Measurements from ENCODE around the gene TM4SF1.

The TM4SF1 gene, protein sequence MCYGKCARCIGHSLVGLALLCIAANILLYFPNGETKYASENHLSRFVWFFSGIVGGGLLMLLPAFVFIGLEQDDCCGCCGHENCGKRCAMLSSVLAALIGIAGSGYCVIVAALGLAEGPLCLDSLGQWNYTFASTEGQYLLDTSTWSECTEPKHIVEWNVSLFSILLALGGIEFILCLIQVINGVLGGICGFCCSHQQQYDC

DNA sequence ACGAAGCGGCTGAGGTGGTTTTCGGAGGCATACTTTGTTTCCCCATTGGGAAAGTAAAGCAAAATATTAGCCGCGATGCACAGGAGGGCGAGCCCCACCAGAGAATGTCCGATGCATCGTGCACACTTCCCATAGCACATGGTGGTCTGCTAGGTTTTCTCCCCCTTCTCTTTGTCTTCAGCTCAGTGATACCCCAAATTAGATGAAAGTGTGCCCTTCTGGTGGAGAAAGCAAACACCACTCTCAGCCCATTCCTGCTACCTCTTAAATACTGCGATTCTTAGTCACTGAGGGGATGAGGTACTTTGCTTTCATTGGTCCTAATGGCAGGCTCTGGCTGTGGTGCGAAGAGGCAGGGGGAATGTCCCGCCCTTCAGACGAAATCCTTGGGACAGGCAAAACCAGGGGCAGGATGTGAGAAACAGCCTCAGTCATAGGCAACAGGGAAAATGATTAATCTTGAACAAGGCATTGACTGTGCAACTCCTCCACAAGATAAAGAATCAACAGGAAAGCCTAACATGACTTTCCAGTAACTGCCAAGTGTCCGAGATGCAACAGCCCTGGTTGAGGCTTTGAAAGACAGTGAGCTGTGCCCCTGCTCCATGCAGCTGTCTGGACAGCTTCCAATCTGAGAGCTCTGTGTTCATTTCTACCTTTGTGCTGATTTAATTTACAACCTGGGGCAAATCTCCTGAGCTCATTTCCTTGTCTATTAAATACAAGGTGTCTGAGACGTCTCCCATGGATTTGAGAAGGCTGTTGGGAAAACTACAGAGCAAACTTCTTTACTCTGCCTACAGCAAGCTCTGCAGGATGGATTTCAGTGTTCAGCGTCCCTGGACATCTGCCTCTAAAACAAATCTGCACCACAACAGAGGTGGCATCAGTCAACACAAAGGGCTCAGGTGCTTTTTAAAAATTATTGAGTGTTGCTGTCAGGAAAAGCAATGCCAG lies at the start of gene TM4SF1:
TSS of gene TM4SF1 (minus strand) at position 242 of the 957 bp plus-strand sequence. CDS start at position 140, 102 bp downstream.
- TF ChIP-seq, protein P1, sequence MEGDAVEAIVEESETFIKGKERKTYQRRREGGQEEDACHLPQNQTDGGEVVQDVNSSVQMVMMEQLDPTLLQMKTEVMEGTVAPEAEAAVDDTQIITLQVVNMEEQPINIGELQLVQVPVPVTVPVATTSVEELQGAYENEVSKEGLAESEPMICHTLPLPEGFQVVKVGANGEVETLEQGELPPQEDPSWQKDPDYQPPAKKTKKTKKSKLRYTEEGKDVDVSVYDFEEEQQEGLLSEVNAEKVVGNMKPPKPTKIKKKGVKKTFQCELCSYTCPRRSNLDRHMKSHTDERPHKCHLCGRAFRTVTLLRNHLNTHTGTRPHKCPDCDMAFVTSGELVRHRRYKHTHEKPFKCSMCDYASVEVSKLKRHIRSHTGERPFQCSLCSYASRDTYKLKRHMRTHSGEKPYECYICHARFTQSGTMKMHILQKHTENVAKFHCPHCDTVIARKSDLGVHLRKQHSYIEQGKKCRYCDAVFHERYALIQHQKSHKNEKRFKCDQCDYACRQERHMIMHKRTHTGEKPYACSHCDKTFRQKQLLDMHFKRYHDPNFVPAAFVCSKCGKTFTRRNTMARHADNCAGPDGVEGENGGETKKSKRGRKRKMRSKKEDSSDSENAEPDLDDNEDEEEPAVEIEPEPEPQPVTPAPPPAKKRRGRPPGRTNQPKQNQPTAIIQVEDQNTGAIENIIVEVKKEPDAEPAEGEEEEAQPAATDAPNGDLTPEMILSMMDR (conservative IDR thresholded peaks at IDR 0.05; ENCODE audit: low read depth, low read length), result peak; percentile 10
- H3K4me3 ChIP-seq (ENCODE audit: low read length), result peak within 1 kb of the TSS; percentile 80
- DNase-seq (ENCODE audit: low read depth), result peak; percentile 96

DNA sequence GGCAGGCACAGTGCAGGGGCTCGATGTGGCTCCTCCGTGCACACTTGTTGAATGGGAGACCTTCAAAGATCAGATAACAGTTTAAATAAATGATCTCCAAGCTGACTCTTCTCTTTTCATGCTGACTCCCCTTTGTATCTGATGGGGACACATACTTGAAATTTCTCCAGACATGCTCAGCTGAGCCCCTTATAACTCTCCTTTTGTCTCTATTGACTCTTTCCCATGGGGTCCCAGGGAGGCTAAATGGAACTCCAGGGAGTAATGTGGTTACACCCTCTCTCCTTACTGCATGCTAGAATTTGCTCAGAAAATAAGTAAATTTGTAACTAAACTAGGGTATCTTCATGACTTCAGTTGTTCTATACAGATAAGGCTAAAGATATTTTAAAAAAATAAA lies 48.9 kb upstream of the TM4SF1 start:
- TF ChIP-seq, protein P1 (conservative IDR thresholded peaks at IDR 0.05; ENCODE audit: low read depth, low read length), result no peak
- DNase-seq (ENCODE audit: low read depth), result no peak

DNA sequence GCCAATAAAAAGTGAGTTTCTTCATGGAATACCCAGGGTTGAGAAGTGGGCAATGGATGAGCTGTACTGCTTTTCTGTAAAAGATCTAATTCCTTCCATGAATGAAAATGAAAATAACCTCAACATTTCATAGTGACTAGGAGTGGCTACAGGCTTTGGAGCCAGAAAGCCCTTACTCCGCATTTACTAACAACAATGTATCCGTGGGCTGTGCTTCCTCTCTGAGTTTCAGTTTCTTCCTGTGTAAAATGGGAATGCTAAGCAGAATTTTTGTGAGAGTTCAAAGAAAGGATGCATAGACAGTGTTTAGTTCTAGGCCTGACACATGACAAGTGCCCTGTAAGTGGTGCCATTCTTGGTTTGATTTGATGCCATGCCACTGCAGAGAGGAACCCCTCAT lies 47.5 kb upstream of the TM4SF1 start:
- no peak overlapping the region for H3K4me3 ChIP-seq (ENCODE audit: low read length)
- DNase-seq (ENCODE audit: low read depth), result no peak
- TF ChIP-seq, protein P1 (conservative IDR thresholded peaks at IDR 0.05; ENCODE audit: low read depth, low read length), result no peak

More for the DNA sequence above, 48.9 kb upstream of the TM4SF1 start:
- no peak overlapping the region for H3K4me3 ChIP-seq (ENCODE audit: low read length)

DNA sequence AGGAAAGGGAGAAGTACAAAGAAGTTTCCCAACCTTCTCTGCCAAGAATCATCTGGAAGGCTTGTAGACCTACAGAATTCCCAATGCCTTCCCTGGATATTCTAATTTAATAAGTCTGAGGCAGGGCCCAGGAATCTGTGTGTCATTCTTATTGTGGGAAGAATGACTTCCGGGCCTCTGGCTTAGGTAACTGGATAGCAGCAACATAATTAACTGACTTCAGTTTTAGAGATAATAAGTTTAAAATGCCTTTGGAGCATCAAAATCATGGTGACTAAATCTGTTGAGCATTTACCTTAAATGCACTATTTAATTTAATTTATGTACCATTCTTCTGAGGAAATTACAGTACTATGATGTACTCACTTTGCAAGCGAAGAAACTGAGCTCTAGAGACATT lies 44.3 kb upstream of the TM4SF1 start:
- TF ChIP-seq, protein P1 (conservative IDR thresholded peaks at IDR 0.05; ENCODE audit: low read depth, low read length), result no peak
- DNase-seq (ENCODE audit: low read depth), result no peak
- H3K4me3 ChIP-seq (ENCODE audit: low read length), result no peak overlapping the region

DNA sequence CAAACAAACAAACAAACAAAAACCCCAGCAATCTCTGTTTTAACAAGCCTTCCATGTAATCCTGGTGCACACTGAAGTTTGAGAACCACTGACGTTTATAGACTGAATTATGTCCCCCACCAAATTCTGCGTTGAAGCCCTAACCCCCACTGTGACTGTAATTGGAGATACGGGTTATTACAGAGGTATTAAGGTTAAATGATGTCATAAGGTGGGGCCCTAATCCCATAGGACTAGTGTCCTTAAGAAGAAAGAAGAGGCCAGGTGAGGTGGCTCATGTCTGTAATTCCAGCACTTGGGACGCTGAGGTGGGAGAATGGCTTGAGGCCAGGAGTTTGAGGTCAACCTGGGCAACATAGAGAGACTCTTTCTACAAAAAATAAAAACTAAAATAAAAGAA lies 42.4 kb upstream of the TM4SF1 start:
- TF ChIP-seq, protein P1 (conservative IDR thresholded peaks at IDR 0.05; ENCODE audit: low read depth, low read length), result no peak
- no peak overlapping the region for H3K4me3 ChIP-seq (ENCODE audit: low read length)
- DNase-seq (ENCODE audit: low read depth), result no peak

DNA sequence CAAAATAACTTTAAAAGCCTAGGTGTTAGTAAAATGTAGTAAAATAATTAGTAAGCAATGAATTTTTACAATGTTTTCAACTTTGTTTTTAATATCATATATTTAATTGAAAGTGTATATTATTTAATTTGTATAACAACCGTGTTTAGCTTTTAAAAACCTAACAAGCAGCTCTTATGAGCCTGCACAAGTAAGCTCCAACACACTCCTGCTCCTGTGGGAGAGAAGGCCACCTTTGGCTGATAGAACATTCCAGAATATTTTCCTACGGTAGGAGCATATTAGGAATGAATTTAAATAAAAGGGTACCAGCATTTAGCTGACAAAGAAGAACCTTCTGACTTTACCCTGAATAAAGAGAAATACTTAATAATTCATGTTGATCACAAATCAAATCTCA lies 40.3 kb upstream of the TM4SF1 start:
- TF ChIP-seq, protein P1 (conservative IDR thresholded peaks at IDR 0.05; ENCODE audit: low read depth, low read length), result no peak
- H3K4me3 ChIP-seq (ENCODE audit: low read length), result no peak overlapping the region
- DNase-seq (ENCODE audit: low read depth), result no peak

All from retinal pigment epithelial cell (primary cell).